HG02943 (cell line): Measurements from ENCODE around the gene ARMC12.
"Not testable (repeated sequence)": the region's sequence is repeated elsewhere in the genome, so short reads cannot be mapped to it uniquely, and the experiment has no call there.

Experiments
- ATAC-seq: cut with Tn5 transposase; IDR thresholded peaks from one replicate; pipeline ENCODE4 v1.9.1; 2021; ENCODE audit warnings: mild to moderate bottlenecking, low read depth, moderate library complexity; ENCODE audit not compliant: unreplicated experiment

Gene ARMC12

GRCh38 chr6:35736982-35737412 is at the start of gene ARMC12:
Gene ARMC12 (plus strand): TSS chr6:35737032. CDS start chr6:35737109, 77 bp downstream.
- ATAC-seq, result no peak

GRCh38 chr6:35687658-35688604 is 48.9 kb upstream of the ARMC12 start:
- ATAC-seq, result peak; percentile 38

- ATAC-seq, result peak; percentile 64
Observed at GRCh38 chr6:35688605-35689322, 48.1 kb upstream of the ARMC12 start, which contains the start of gene FKBP5. Gene FKBP5 (minus strand): TSS chr6:35688915. CDS start chr6:35642824, 46,091 bp downstream.

GRCh38 chr6:35690006-35690405 is 46.8 kb upstream of the ARMC12 start:
- ATAC-seq, result not testable (repeated sequence)

GRCh38 chr6:35690484-35690883 is 46.3 kb upstream of the ARMC12 start:
- ATAC-seq, result no peak

- no peak for ATAC-seq
Observed at GRCh38 chr6:35691027-35691824, 45.6 kb upstream of the ARMC12 start.

GRCh38 chr6:35694462-35694861 is 42.4 kb upstream of the ARMC12 start:
- no peak for ATAC-seq

- ATAC-seq, result not testable (repeated sequence)
Observed at GRCh38 chr6:35698430-35698829, 38.4 kb upstream of the ARMC12 start.

- ATAC-seq, result no peak
Observed at GRCh38 chr6:35698858-35699257, 38.0 kb upstream of the ARMC12 start.

GRCh38 chr6:35703554-35703953 is 33.3 kb upstream of the ARMC12 start:
- no peak for ATAC-seq

- no peak for ATAC-seq
Observed at GRCh38 chr6:35706468-35706867, 30.4 kb upstream of the ARMC12 start.

- no peak for ATAC-seq
Observed at GRCh38 chr6:35707714-35708407, 29.0 kb upstream of the ARMC12 start.

- ATAC-seq, result no peak
Observed at GRCh38 chr6:35708585-35708984, 28.2 kb upstream of the ARMC12 start.

GRCh38 chr6:35710241-35710847 is 26.5 kb upstream of the ARMC12 start:
- ATAC-seq, result no peak

GRCh38 chr6:35711731-35712130 is 25.1 kb upstream of the ARMC12 start:
- no peak for ATAC-seq

- ATAC-seq, result no peak
Observed at GRCh38 chr6:35713006-35713767, 23.6 kb upstream of the ARMC12 start.

- ATAC-seq, result no peak
Observed at GRCh38 chr6:35716798-35717197, 20.0 kb upstream of the ARMC12 start.

- no peak for ATAC-seq
Observed at GRCh38 chr6:35717449-35718374, 19.1 kb upstream of the ARMC12 start.
